Adrenal gland (tissue), 12 donors: ENCODE measurements around the gene NUDT6. TPM values are rescaled to one million over a fixed set of nuclear protein-coding genes. Genes with fewer than 3 reads are reported as not detected.
"Not testable (repeated sequence)": the region's sequence is repeated elsewhere in the genome, so short reads cannot be mapped to it uniquely, and the experiment has no call there.

Source experiments
- DNase-seq, 7 donors: peaks; one replicate each; pipeline ENCODE4 v3.0.0-alpha.2; 2019 to 2020
- H3K27ac ChIP-seq, 5 donors: fragments of 200-600 bp; sonication (generic) in 4 of 5; 1 replicate in 3 of 5; 2 replicates in 2 of 5; pipeline versions ENCODE4 v1.5.1 to v1.8.0; 2016 to 2020; ENCODE audit warnings: mild to moderate bottlenecking in 1 of 5
- H3K27me3 ChIP-seq: fragments of 200-600 bp; 2 replicates; pipeline ENCODE4 v1.8.0; 2021
- H3K36me3 ChIP-seq, 2 donors: fragments of 200-600 bp; replicated peaks in 1 of 2; 1 replicate in 1 of 2; 2 replicates in 1 of 2; pipeline versions ENCODE4 v1.5.1 to v1.8.0; 2018 to 2022
- H3K4me1 ChIP-seq, 2 donors: fragments of 200-600 bp; replicated peaks in 1 of 2; 1 replicate in 1 of 2; 2 replicates in 1 of 2; pipeline versions ENCODE4 v1.5.1 to v1.8.0; 2018 to 2021
- H3K4me3 ChIP-seq, 4 donors: fragments of 200-600 bp; sonication (generic) in 3 of 4; one replicate each; pipeline ENCODE4 v1.5.1; 2016 to 2018
- H3K9me3 ChIP-seq, 3 donors: fragments of 200-600 bp; sonication (generic) in 1 of 3; replicated peaks in 1 of 3; 1 replicate in 2 of 3; 2 replicates in 1 of 3; pipeline versions ENCODE4 v1.5.1 to v1.8.0; 2016 to 2021
- CTCF ChIP-seq, 6 experiments: fragments of 450-650 bp in 4 of 6; fragments of 200-600 bp in 2 of 6; sonication (generic) in 1 of 6; IDR thresholded peaks; 1 replicate in 5 of 6; 2 replicates in 1 of 6; pipeline versions ENCODE4 v1.5.1 to v1.8.0; 2016 to 2021; ENCODE audit warnings: antibody characterized with exemption in 6 of 6, mild to moderate bottlenecking in 2 of 6, moderate library complexity in 1 of 6
- POLR2A ChIP-seq, 2 donors: fragments of 450-650 bp; IDR thresholded peaks; one replicate each; pipeline ENCODE4 v1.6.1; 2017; ENCODE audit warnings: antibody characterized with exemption in 2 of 2, mild to moderate bottlenecking in 2 of 2, moderate library complexity in 1 of 2
- WGBS, 4 donors: extraction: QIAGEN DNeasy Blood & Tissue Kit in 2 of 4; methylation state at CpG; one replicate each; pipeline versions ENCODE4 v1.1.5 to v1.1.7; 2013 to 2017; 5-methylcytosine and 5-hydroxymethylcytosine counted together
- intact Hi-C, 2 donors: fragments of 100-400 bp; cut with DNase I; formaldehyde crosslinking; loops; one replicate each; pipeline versions ENCODE4 v1.14.1 to v1.15.0; 2022 to 2023
- polyA plus RNA-seq, 3 donors: library from polyadenylated mRNA; stranded (reverse); fragments of 200-250 nt in 2 of 3; fragments of 350-450 nt in 1 of 3; fragmentation: Illumina TruSeq in 1 of 3; extraction: RNeasy Lipid Tissue Mini Kit (QIAGEN cat#74804) in 1 of 3; gene quantifications; one replicate each; pipeline ENCODE4 v1.2.3, GENCODE V29; 2013 to 2014
- total RNA-seq, 9 donors: library from RNA; depleted of rRNA in 4 of 9; stranded (reverse); fragments of >200 nt in 4 of 9; fragments of 120-200 nt in 1 of 9; fragmentation: NEBNext Ultra II Directional in 1 of 9; extraction: Animal tissue kit (Norgen Biotek cat#: 25700) in 1 of 9; gene quantifications; one replicate each; pipeline versions ENCODE4 v1.1.0 to v1.2.4, GENCODE V29; 2013 to 2023
- donor health status: healthy with polysubstance abuse.
- donor health status: Bipolar disorder and iron deficiency.
- donor health status: DM: yes; HTN: yes; CAD: no.
- donor health status: DM: no; HTN: no; CAD: no.
- donor health status: DM: no; HTN: no; CAD: no.
- donor health status: DM: yes; HTN: yes; CAD: no.

Gene NUDT6
- total and polyA plus RNA-seq, 12 donors: 6.4 to 31.1 (median 15.8) TPM

DNA sequence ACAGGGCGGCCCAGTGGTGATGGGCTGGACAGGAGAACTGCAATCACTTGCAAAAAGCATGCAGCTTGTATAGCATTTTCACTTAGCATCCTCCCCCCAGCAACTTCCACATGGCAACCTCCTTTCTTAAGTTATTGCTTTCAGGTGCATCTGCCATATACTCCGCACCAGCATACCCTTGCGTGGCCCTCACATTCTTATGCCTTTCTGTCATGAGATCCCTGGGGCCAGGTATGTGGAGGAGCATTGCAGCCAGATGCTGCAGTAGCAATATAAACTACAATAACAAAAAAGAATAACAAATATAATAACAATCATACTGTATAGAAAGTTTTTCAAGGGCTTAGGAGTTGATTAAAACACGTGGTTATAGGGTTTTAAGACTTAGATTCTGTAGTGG is 26.3 kb upstream of the NUDT6 start:
- Histone ChIP-seq H3K4me1 (no peaks in the 10 kb centered on the region), H3K36me3 (peaks cover 0 to 13% of the 10 kb centered on the region in 2 donors), H3K27me3 (no peaks in the 10 kb centered on the region), H3K4me3 (no peak overlapping the region), H3K27ac (no peak overlapping the region), H3K9me3 (no peaks in the 10 kb centered on the region)
- 90 to 97% (median 97%) methylated on average over 4 of the region's 4 CpGs for WGBS, 4 donors
- no peak for DNase-seq
- intact Hi-C loops: no loop called here
- TF ChIP-seq CTCF (IDR thresholded peaks at IDR 0.05) (no peak), POLR2A (IDR thresholded peaks at IDR 0.05) (no peak)

DNA sequence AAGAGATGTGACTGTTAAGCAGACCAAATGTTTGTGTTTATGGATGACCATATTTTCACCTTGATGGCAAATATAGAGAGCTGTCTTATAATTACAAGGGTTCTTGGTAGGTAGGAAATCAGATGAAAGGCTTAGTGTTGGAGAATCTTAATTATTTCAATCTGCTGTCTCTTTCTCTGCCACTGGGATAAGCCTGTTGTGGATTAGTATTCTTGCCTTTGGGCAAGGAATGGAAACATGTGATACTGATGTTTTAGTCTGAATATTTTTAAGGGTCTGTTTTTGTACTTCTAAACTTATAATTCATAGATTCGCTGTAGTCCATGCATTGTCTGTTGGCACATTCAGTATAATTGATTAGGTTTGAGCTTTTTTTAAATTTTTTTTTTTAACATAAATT is 23.7 kb upstream of the NUDT6 start:
- Histone ChIP-seq H3K4me1 (no peaks in the 10 kb centered on the region), H3K9me3 (no peaks in the 10 kb centered on the region), H3K36me3 (peaks cover 0 to 13% of the 10 kb centered on the region in 2 donors), H3K4me3 (no peak overlapping the region), H3K27me3 (no peaks in the 10 kb centered on the region), H3K27ac (no peak overlapping the region)
- no peak for DNase-seq
- intact Hi-C loops: no loop called here
- TF ChIP-seq POLR2A (IDR thresholded peaks at IDR 0.05) (no peak), CTCF (IDR thresholded peaks at IDR 0.05) (no peak)
- WGBS, 4 donors: 90 to 97% (median 95%) methylated on average over 1 of the region's 1 CpG

- H3K27ac ChIP-seq, intact Hi-C loops, DNase-seq, H3K27me3 ChIP-seq, H3K36me3 ChIP-seq, H3K4me3 ChIP-seq, H3K9me3 ChIP-seq, H3K4me1 ChIP-seq: not testable (repeated sequence)
- 86 to 97% (median 94%) methylated on average over 12 to 15 of the region's 17 CpGs for WGBS, 4 donors
Measured at GRCh38 chr4:122945136-122945535, 22.7 kb upstream of the NUDT6 start.

GRCh38 chr4:122932763-122933162 is 10.4 kb upstream of the NUDT6 start:
- Histone ChIP-seq H3K4me3 (no peak overlapping the region), H3K27me3 (no peaks in the 10 kb centered on the region), H3K9me3 (no peaks in the 10 kb centered on the region), H3K27ac (no peak overlapping the region), H3K36me3 (peaks cover 0 to 5% of the 10 kb centered on the region in 2 donors), H3K4me1 (no peaks in the 10 kb centered on the region)
- TF ChIP-seq POLR2A (IDR thresholded peaks at IDR 0.05): no peak
- no peak for TF ChIP-seq CTCF (IDR thresholded peaks at IDR 0.05)
- DNase-seq: no peak
- intact Hi-C loops: loop anchor here in 1 of 2 donors (10.0 kb wide), 1 partner anchor 338 kb away; no protein-coding TSS in a partner anchor

DNA sequence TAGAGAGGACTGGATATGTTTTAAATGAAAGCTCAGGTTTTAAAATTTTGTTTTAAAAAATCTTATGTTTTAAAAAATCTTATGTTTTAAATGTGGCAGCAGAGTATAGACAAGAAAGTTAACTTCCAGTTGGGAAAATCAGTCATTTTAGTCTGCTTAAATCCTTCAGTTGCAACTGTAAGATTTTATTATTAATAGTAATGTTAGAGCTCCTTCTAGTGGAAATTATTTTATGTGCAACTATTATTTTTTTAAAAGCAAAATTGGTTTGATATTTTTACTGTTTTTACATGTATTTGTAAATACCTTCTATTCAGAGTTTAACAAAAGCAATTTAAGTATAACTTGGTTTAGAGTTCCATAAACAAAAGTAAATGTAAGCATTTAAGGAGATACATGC is 8.5 kb upstream of the NUDT6 start:
- intact Hi-C loops: loop anchor here in 1 of 2 donors (10.0 kb wide), 1 partner anchor 336 kb away; no protein-coding TSS in a partner anchor
- peaks cover 0 to 5% of the 10 kb centered on the region in 2 donors for H3K36me3 ChIP-seq
- no peak for DNase-seq

More for the DNA sequence above, 8.5 kb upstream of the NUDT6 start:
- TF ChIP-seq POLR2A (IDR thresholded peaks at IDR 0.05) (no peak), CTCF (IDR thresholded peaks at IDR 0.05) (peak; percentile 23 to 71 (median 50))
- H3K9me3 ChIP-seq: no peaks in the 10 kb centered on the region
- H3K4me3 ChIP-seq: no peak overlapping the region
- no peak overlapping the region for H3K27ac ChIP-seq
- H3K4me1 ChIP-seq: no peaks in the 10 kb centered on the region
- no peaks in the 10 kb centered on the region for H3K27me3 ChIP-seq
